Body of pancreas (tissue), 4 donors: ENCODE measurements around the gene ERCC6L2.

Source experiments
- POLR2A ChIP-seq, 3 donors: fragments of 450-650 bp; IDR thresholded peaks; one replicate each; pipeline ENCODE4 v1.6.1; 2016; ENCODE audit warnings: antibody characterized with exemption in 3 of 3, mild to moderate bottlenecking in 2 of 3
- TF ChIP-seq, protein P1 (sequence below), 7 experiments: fragments of 450-650 bp in 4 of 7; fragments of 200-600 bp in 3 of 7; sonication (generic) in 3 of 7; IDR thresholded peaks; one replicate each; pipeline ENCODE4 v1.5.1; 2016 to 2019; ENCODE audit warnings: antibody characterized with exemption in 7 of 7

DNA sequence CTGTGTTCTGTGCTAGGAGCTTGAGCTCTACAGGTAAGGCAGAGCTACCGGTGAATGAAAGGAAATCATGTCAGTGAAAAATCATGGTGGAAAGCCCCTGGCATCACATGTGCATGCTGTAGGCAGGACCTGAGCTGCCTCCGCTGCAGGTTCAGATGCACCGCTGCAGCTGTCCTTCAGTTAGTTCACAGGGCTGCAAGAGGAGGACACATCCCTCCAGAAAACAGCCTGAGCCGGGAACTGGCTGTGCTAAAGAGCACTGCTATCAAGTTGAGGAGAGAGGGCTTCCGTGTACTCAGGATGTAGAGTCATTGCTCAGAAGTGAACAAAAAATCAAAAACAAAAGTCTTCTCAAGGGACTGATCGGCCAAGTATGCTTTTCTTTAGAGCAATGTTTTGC lies 138.6 kb downstream of the ERCC6L2 start:
- TF ChIP-seq, protein P1, sequence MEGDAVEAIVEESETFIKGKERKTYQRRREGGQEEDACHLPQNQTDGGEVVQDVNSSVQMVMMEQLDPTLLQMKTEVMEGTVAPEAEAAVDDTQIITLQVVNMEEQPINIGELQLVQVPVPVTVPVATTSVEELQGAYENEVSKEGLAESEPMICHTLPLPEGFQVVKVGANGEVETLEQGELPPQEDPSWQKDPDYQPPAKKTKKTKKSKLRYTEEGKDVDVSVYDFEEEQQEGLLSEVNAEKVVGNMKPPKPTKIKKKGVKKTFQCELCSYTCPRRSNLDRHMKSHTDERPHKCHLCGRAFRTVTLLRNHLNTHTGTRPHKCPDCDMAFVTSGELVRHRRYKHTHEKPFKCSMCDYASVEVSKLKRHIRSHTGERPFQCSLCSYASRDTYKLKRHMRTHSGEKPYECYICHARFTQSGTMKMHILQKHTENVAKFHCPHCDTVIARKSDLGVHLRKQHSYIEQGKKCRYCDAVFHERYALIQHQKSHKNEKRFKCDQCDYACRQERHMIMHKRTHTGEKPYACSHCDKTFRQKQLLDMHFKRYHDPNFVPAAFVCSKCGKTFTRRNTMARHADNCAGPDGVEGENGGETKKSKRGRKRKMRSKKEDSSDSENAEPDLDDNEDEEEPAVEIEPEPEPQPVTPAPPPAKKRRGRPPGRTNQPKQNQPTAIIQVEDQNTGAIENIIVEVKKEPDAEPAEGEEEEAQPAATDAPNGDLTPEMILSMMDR (IDR thresholded peaks at IDR 0.05), result no peak
- TF ChIP-seq POLR2A (IDR thresholded peaks at IDR 0.05), result no peak
